D721Med (cell line): ENCODE results near the gene CFAP58.

Source experiments
- DNase-seq: peaks from one replicate; pipeline ENCODE4 v3.0.0; 2011; ENCODE audit warnings: low spot score; ENCODE audit not compliant: insufficient read length
- FAIRE-seq: peaks from 2 replicates; lab custom pipeline; 2011; peaks lifted over from hg19 to GRCh38; lab: Jason Lieb, UNC
- CTCF ChIP-seq: IDR thresholded peaks from 2 replicates; pipeline ENCODE4 v1.5.1; 2012; ENCODE audit warnings: mild to moderate bottlenecking, control low read depth; ENCODE audit not compliant: insufficient read depth; ENCODE audit errors: missing control alignments

CFAP58 gene

GRCh38 chr10:104434601-104435000, 81.0 kb downstream of the CFAP58 start:
- no peak for TF ChIP-seq CTCF
- no peak for FAIRE-seq
- no peak for DNase-seq

DNA sequence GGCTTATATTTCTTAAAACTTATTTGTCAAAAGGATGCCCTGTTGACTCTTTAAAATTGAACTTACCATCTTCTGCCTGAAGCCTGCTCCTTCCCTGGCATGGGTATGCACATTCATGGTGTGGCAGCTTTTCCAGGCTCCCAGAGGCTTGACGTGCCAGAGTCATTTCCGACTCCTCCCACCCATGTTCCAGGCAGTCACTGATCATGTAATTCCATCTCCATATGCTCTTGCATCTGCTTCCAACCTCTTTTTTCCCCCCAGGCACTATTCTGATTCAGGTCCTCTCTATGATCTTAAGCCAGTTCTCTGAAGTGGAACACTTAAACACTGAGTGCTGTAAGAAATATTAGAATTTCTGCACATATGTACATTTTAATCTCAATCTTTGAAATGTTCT, 82.2 kb downstream of the CFAP58 start:
- DNase-seq (no peak), FAIRE-seq (no peak)
- no peak for TF ChIP-seq CTCF

GRCh38 chr10:104437226-104437625, 83.6 kb downstream of the CFAP58 start:
- DNase-seq (no peak), FAIRE-seq (no peak)
- TF ChIP-seq CTCF, result no peak

GRCh38 chr10:104440221-104440620, 86.6 kb downstream of the CFAP58 start:
- TF ChIP-seq CTCF, result no peak
- FAIRE-seq (no peak), DNase-seq (no peak)

- DNase-seq (no peak), FAIRE-seq (no peak)
- no peak for TF ChIP-seq CTCF
Observed at GRCh38 chr10:104441329-104442000, 87.8 kb downstream of the CFAP58 start.

- no peak for DNase-seq
- no peak for TF ChIP-seq CTCF
- FAIRE-seq, result no peak
Observed at GRCh38 chr10:104445359-104445758, 91.7 kb downstream of the CFAP58 start.

- FAIRE-seq, result no peak
Observed at GRCh38 chr10:104446151-104446550, 92.5 kb downstream of the CFAP58 start.

More at GRCh38 chr10:104446151-104446550, 92.5 kb downstream of the CFAP58 start:
- DNase-seq, result no peak
- TF ChIP-seq CTCF, result no peak
